ENCODE results near the gene C1RL.

C1RL gene

DNA sequence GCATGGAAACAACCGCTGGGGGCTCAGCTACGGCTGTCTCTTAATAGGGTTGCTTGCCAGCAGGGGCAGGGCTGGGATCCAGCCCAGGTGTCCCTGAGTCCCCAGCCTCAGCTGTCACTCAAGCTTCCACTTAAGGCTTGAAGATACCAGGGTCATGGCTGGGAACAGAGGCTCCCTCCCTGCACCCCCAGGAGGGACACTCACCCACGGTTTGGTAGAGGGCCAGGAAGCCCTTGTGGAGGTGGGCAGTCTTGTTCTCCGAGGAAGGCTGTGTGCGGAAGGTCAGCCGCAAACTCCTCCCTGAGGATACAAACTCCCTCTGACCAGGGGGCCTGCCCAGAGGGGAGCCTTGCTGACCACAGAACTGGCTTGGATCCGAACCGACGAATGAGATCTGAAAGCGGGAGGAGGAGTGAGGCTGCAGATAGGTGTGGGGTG, 7.3 kb downstream of the C1RL start:
- TF ChIP-seq, protein P1, sequence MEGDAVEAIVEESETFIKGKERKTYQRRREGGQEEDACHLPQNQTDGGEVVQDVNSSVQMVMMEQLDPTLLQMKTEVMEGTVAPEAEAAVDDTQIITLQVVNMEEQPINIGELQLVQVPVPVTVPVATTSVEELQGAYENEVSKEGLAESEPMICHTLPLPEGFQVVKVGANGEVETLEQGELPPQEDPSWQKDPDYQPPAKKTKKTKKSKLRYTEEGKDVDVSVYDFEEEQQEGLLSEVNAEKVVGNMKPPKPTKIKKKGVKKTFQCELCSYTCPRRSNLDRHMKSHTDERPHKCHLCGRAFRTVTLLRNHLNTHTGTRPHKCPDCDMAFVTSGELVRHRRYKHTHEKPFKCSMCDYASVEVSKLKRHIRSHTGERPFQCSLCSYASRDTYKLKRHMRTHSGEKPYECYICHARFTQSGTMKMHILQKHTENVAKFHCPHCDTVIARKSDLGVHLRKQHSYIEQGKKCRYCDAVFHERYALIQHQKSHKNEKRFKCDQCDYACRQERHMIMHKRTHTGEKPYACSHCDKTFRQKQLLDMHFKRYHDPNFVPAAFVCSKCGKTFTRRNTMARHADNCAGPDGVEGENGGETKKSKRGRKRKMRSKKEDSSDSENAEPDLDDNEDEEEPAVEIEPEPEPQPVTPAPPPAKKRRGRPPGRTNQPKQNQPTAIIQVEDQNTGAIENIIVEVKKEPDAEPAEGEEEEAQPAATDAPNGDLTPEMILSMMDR (IDR thresholded peaks at IDR 0.05; ENCODE audit: low read depth, low read length, missing control alignments) = no peak
- DNase-seq (ENCODE audit: extremely low read depth, low read depth) = no peak
- H3K4me3 ChIP-seq (replicated peaks; ENCODE audit: low read depth, low read length) = no peak overlapping the region

DNA sequence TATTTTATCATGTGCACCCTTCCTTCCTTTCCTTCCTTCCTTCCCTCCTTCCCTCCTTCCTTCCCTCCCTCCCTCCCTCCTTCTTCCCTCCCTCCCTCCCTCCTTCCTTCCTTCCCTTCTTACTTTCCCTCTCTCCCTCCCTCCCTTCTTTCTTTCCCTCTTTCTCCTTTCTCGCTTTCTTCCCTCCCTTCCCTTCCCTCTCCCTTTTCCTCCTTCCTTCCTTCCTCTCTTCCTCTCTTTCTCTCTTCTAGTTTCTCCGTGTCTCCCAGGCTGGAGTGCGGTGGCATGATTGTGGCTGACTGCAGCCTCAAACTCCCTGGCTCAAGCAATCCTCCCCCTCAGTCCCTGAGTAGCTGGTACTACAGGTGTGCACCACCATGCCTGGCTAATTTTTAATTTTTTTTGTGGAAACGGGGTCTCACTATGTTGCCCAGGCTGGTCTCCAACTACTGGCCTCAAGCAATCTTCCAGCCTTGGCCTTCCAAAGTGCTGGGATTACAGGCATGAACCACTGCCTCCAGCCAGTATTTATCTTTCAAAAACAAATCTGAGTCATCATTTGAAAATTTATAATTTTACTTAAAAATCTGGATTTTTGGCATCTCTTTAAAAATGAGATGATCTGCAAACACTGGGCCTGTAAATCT, 7.8 kb downstream of the C1RL start:
- no peak for DNase-seq (ENCODE audit: extremely low read depth, low read depth)
- TF ChIP-seq, protein P1 (IDR thresholded peaks at IDR 0.05; ENCODE audit: low read depth, low read length, missing control alignments) = no peak
- H3K4me3 ChIP-seq (replicated peaks; ENCODE audit: low read depth, low read length) = no peak overlapping the region

DNA sequence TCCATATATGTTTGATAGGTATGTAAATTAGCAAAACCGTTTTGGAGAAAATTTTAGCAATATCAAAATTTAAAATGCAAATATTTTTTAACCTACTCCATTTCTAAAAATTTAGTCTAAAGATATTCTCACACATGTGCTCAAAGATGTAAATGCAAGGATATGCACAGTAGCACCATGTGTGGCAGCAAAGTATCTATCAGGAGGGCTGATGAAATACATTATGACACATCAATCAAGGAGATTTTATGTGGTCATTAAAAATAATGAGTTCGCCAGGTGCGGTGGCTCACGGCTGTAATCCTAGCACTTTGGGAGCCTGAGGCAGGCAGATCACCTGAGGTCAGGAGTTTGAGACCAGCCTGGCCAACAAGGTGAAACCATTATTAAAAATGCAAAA, 8.8 kb downstream of the C1RL start:
- DNase-seq (ENCODE audit: extremely low read depth, low read depth) = no peak
- TF ChIP-seq, protein P1 (IDR thresholded peaks at IDR 0.05; ENCODE audit: low read depth, low read length, missing control alignments) = no peak
- no peak overlapping the region for H3K4me3 ChIP-seq (replicated peaks; ENCODE audit: low read depth, low read length)

DNA sequence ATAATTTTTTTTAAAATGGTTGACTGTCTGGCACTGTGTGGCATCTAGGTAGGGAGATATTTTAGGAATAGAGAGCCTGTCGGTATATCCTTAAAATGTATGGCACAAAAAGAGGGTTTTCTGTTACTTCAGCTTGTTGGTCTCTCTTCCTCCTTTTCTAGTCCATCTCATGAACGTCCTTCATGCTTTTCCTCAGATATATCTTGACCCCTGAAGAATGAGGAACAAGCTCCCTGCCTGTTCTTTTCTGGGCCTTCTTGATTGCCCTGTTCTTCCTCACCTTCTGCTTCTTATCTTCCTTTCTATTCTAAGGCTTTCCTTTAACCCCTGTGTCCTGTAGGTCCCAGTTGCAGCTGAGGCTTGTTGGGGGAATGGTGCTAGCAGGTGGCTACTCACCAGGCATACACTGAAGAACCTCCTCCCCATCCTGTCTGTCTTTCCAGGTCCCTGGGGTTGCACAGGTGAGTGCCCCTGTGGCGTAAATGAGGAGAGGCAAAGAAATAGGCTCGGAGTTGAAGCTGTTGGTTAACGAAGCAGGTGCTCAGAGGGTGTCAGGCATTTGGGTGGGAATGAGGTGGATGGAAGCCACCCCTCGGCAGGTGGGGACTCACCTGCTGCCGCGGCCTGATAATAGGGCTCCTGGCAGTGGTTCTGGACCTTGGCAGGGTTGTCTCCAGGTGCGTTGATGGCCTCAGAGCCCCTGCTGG, 9.6 kb downstream of the C1RL start:
- DNase-seq (ENCODE audit: extremely low read depth, low read depth) = no peak
- no peak overlapping the region for H3K4me3 ChIP-seq (replicated peaks; ENCODE audit: low read depth, low read length)
- TF ChIP-seq, protein P1 (IDR thresholded peaks at IDR 0.05; ENCODE audit: low read depth, low read length, missing control alignments) = no peak

DNA sequence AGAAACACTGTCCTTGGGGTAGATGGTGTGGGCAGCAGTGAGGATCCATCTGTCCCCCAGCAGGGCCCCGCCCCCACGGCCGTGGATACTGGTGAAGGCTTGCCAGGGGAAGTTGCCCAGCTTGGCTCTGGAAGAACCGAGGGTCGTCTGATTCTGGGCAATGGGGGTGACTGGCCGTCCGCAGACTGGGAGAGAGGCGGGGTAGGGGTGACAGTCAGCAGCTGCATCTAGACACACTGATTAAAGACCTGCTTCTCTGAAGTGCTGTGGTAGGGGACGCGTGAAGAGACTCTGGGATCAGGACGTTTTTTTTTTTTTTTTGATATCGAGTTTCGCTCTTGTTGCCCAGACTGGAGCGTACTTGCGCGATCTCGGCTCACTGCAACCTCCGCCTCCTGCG, 12.0 kb downstream of the C1RL start:
- DNase-seq (ENCODE audit: extremely low read depth, low read depth) = no peak
- TF ChIP-seq, protein P1 (IDR thresholded peaks at IDR 0.05; ENCODE audit: low read depth, low read length, missing control alignments) = no peak
- no peak overlapping the region for H3K4me3 ChIP-seq (replicated peaks; ENCODE audit: low read depth, low read length)

DNA sequence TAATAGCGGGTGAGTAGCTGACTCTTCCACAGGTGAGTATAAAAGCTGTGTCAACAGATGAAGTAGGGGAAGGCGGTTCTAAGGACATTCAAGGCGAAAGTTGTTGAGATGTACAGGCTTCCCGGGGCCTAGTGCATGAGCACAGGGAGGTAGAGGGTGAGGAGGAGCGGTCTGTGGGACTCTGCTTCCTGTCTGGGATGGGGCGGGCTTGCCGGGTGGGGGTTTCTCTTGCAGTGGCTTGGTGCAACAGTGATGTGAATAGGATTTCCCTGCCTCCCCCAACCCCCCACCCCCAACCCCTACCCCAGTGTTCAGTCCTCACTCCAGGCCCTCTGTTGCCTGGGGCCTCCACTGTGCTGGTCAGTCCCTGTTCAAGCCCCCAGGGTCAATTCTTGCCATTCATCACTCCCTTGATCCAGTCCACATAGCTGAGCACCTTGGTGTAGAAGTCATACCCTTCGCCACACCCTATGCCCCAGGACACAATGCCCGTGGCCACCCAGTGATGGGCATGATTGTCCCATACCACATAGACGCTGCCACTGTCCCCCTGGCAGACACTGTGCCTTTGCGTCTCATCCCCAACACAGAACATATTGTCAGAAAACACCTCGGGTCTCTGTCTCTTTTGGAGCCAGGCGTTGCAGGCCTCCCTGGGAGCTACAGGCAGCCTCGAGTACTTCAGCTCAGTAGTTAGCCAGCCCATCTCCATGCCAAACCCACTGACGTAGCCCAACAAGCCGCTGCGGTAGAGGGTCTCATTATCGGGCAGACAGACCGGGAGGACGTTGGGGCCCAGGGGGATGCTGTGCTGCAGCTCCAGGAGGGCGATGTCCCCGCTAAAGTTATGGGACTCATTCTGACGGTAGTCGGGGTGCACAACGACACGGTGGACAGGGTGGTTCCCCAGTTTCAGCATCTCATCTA, 12.7 kb downstream of the C1RL start:
- no peak overlapping the region for H3K4me3 ChIP-seq (replicated peaks; ENCODE audit: low read depth, low read length)
- DNase-seq (ENCODE audit: extremely low read depth, low read depth) = no peak
- TF ChIP-seq, protein P1 (IDR thresholded peaks at IDR 0.05; ENCODE audit: low read depth, low read length, missing control alignments) = no peak
